A549 (cell line): ENCODE data around the gene RCC1. TPM values are rescaled to one million over a fixed set of nuclear protein-coding genes. Genes with fewer than 3 reads are reported as not detected.
"Not testable (repeated sequence)": the region's sequence is repeated elsewhere in the genome, so short reads cannot be mapped to it uniquely, and the experiment has no call there.

Source experiments
- ATAC-seq, 2 experiments: fragments of 200-7000 bp in 1 of 2; fragments of >200 bp in 1 of 2; cut with Nextera tagmentation in 1 of 2; cut with Tn5 transposase in 1 of 2; 3 replicates each; pipeline versions ENCODE4 v1.8.0 to v1.9.1; 2018 to 2020; ENCODE audit warnings: mild to moderate bottlenecking in 1 of 2, moderate library complexity in 1 of 2
- CTCF ChIA-PET: fragments of 300-600 bp; sonication (Branson Sonifier 250); formaldehyde crosslinking; extraction: SDS; loops from one replicate; lab custom pipeline; 2021; ENCODE audit warnings: antibody characterized with exemption, inconsistent platforms; lab: Yijun Ruan, JAX
- POLR2A ChIA-PET: fragments of 350-600 bp; formaldehyde crosslinking; extraction: SDS; loops from one replicate; lab custom pipeline; 2021; ENCODE audit warnings: antibody characterized with exemption, inconsistent platforms; lab: Yijun Ruan, JAX
- DNase-seq, 2 experiments: peaks; one replicate each; pipeline versions ENCODE4 v3.0.0 to v3.0.0-alpha.2; 2011 to 2016; ENCODE audit warnings: low read depth in 1 of 2, low spot score in 1 of 2
- FAIRE-seq: peaks from 2 replicates; lab custom pipeline; 2011; peaks lifted over from hg19 to GRCh38; lab: Jason Lieb, UNC
- H3K27ac ChIP-seq, 2 experiments: fragments of >200 bp; sonication (Bioruptor Twin); formaldehyde crosslinking; 3 replicates each; pipeline ENCODE4 v1.5.1; 2016 to 2017
- H3K4me1 ChIP-seq: fragments of >200 bp; sonication (Bioruptor Twin); formaldehyde crosslinking; 3 replicates; pipeline ENCODE4 v1.6.1; 2016
- H3K4me2 ChIP-seq: fragments of >200 bp; sonication (Bioruptor Twin); formaldehyde crosslinking; 3 replicates; pipeline ENCODE4 v1.6.1; 2016
- H3K4me3 ChIP-seq: fragments of >200 bp; sonication (Bioruptor Twin); formaldehyde crosslinking; 3 replicates; pipeline ENCODE4 v1.5.1; 2016
- H3K9me3 ChIP-seq: fragments of >200 bp; sonication (Bioruptor Twin); formaldehyde crosslinking; 3 replicates; pipeline ENCODE4 v1.6.1; 2016
- ATOH8 ChIP-seq: fragments of 250-450 bp; sonication (Bioruptor Pico); IDR thresholded peaks from 2 replicates; pipeline ENCODE4 v1.5.0; 2020; ENCODE audit warnings: low read depth, mild to moderate bottlenecking, moderate library complexity
- BCL3 ChIP-seq: fragments of >200 bp; sonication (Bioruptor Twin); formaldehyde crosslinking; IDR thresholded peaks from 3 replicates; pipeline ENCODE4 v1.6.1; 2016
- BHLHE40 ChIP-seq: IDR thresholded peaks from 2 replicates; pipeline ENCODE4 v1.6.1; 2012; ENCODE audit warnings: low read depth, low read length, inconsistent platforms
- CBX2 ChIP-seq: fragments of 200-600 bp; sonication (generic); IDR thresholded peaks from 2 replicates; pipeline ENCODE4 v1.6.1; 2016; ENCODE audit warnings: low read depth, mild to moderate bottlenecking, borderline replicate concordance
- CEBPB ChIP-seq, 2 experiments: fragments of >200 bp in 1 of 2; sonication (Bioruptor Twin) in 1 of 2; formaldehyde crosslinking in 1 of 2; IDR thresholded peaks; 2 replicates each; pipeline ENCODE4 v1.6.1; 2012 to 2016
- CTCF ChIP-seq: fragments of >200 bp; sonication (Bioruptor Twin); formaldehyde crosslinking; IDR thresholded peaks from 3 replicates; pipeline ENCODE4 v1.5.1; 2016
- E2F6 ChIP-seq: IDR thresholded peaks from 2 replicates; pipeline ENCODE4 v1.6.1; 2012; ENCODE audit warnings: low read depth, borderline replicate concordance
- EHMT2 ChIP-seq: fragments of 200-600 bp; sonication (generic); IDR thresholded peaks from 2 replicates; pipeline ENCODE4 v1.6.1; 2016; ENCODE audit warnings: antibody characterized with exemption, low read depth, mild to moderate bottlenecking, moderate library complexity
- EP300 ChIP-seq, 2 experiments: fragments of >200 bp; sonication (Bioruptor Twin); formaldehyde crosslinking; IDR thresholded peaks; 2 replicates in 1 of 2; 3 replicates in 1 of 2; pipeline ENCODE4 v1.6.1; 2016 to 2017
- ESRRA ChIP-seq: fragments of 150-350 bp; IDR thresholded peaks from 2 replicates; pipeline ENCODE4 v1.6.1; 2014; ENCODE audit warnings: mild to moderate bottlenecking, low read length, borderline replicate concordance
- FOSB ChIP-seq: fragments of 250-450 bp; sonication (Bioruptor Pico); IDR thresholded peaks from 2 replicates; pipeline ENCODE4 v1.5.0; 2020; ENCODE audit warnings: mild to moderate bottlenecking, moderate library complexity
- GATA3 ChIP-seq: IDR thresholded peaks from 2 replicates; pipeline ENCODE4 v1.6.1; 2012; ENCODE audit warnings: borderline replicate concordance
- HDAC2 ChIP-seq: fragments of 200-600 bp; sonication (generic); IDR thresholded peaks from 2 replicates; pipeline ENCODE4 v1.6.1; 2016
- HOXA7 ChIP-seq: fragments of 250-450 bp; sonication (Bioruptor Pico); IDR thresholded peaks from 2 replicates; pipeline ENCODE4 v1.5.0; 2020; ENCODE audit warnings: mild to moderate bottlenecking, moderate library complexity
- HOXB5 ChIP-seq: fragments of 250-450 bp; sonication (Bioruptor Pico); IDR thresholded peaks from 2 replicates; pipeline ENCODE4 v1.5.0; 2020; ENCODE audit warnings: mild to moderate bottlenecking, moderate library complexity
- KDM1A ChIP-seq: fragments of 200-600 bp; sonication (generic); IDR thresholded peaks from 2 replicates; pipeline ENCODE4 v1.6.1; 2016; ENCODE audit warnings: low read depth, mild to moderate bottlenecking
- KDM5A ChIP-seq: fragments of 200-600 bp; sonication (generic); IDR thresholded peaks from 2 replicates; pipeline ENCODE4 v1.6.1; 2016; ENCODE audit warnings: antibody characterized with exemption, mild to moderate bottlenecking
- MAFK ChIP-seq: fragments of 450-650 bp; IDR thresholded peaks from 2 replicates; pipeline ENCODE4 v1.6.1; 2014; ENCODE audit not compliant: partially characterized antibody
- MAZ ChIP-seq: fragments of 150-350 bp; IDR thresholded peaks from 2 replicates; pipeline ENCODE4 v1.6.1; 2014; ENCODE audit warnings: antibody characterized with exemption, low read depth, low read length, borderline replicate concordance
- MYC ChIP-seq: IDR thresholded peaks from 2 replicates; pipeline ENCODE4 v1.6.1; 2012; ENCODE audit warnings: mild to moderate bottlenecking, inconsistent platforms, low read length, improper control_type of control experiment, borderline replicate concordance
- PBX3 ChIP-seq: IDR thresholded peaks from 2 replicates; pipeline ENCODE4 v1.6.1; 2012
- POLR2A ChIP-seq: IDR thresholded peaks from 2 replicates; pipeline ENCODE4 v1.6.1; 2012; ENCODE audit warnings: mild to moderate bottlenecking, low read length
- POLR2AphosphoS2 ChIP-seq: conservative IDR thresholded peaks from 2 replicates; pipeline ENCODE4 v1.6.1; 2012; ENCODE audit warnings: low read length, improper control_type of control experiment, inconsistent platforms
- RARB ChIP-seq: fragments of 250-450 bp; sonication (Bioruptor Pico); IDR thresholded peaks from 2 replicates; pipeline ENCODE4 v1.8.0; 2021; ENCODE audit warnings: mild to moderate bottlenecking, moderate library complexity
- RNF2 ChIP-seq: fragments of 200-600 bp; sonication (generic); IDR thresholded peaks from 2 replicates; pipeline ENCODE4 v1.6.1; 2016; ENCODE audit warnings: low read depth, mild to moderate bottlenecking, antibody characterized with exemption, moderate library complexity, borderline replicate concordance
- USF2 ChIP-seq: fragments of 450-650 bp; IDR thresholded peaks from 2 replicates; pipeline ENCODE4 v1.6.1; 2014; ENCODE audit warnings: antibody characterized with exemption
- ZC3H11A ChIP-seq: fragments of 450-650 bp; IDR thresholded peaks from 2 replicates; pipeline ENCODE4 v1.6.1; 2014; ENCODE audit warnings: antibody characterized with exemption, mild to moderate bottlenecking
- WGBS: methylation state at CpG from one replicate; pipeline ENCODE4 v1.1.6; 2017; ENCODE audit errors: missing lambda C conversion rate; 5-methylcytosine and 5-hydroxymethylcytosine counted together
- polyA plus RNA-seq, 4 experiments: library from polyadenylated mRNA; depleted of rRNA in 3 of 4; stranded (reverse); fragments of >200 nt; fragmentation: RNase III in 1 of 4; extraction: RNeasy Plus Mini Kit Qiagen cat#74134 plus additional on column Dnase treatment in 1 of 4; gene quantifications; 2 replicates in 3 of 4; 3 replicates in 1 of 4; pipeline ENCODE4 v1.2.3, GENCODE V29; 2011 to 2017

Gene RCC1
- polyA plus RNA-seq, 2 of the 4 experiments (the other 2 are of a cell fraction): 42.1 to 70.3 TPM

GRCh38 chr1:28572891-28573290 lies 67.0 kb downstream of the RCC1 start:
- TF ChIP-seq CEBPB (IDR thresholded peaks at IDR 0.05): peak; percentile 38 to 72; a peak in 2 of 4 replicates
- TF ChIP-seq, all 56 proteins: peak for 1; not testable (repeated sequence) for 55
- FAIRE-seq, H3K4me1 ChIP-seq, H3K4me2 ChIP-seq, ATAC-seq, H3K4me3 ChIP-seq, CTCF ChIA-PET, H3K9me3 ChIP-seq: not testable (repeated sequence)
- peak in 1 of 2 experiments; percentile 45 for DNase-seq
- peak overlapping the region in 1 of 2 experiments; percentile 62; a peak in 3 of 6 replicates for H3K27ac ChIP-seq
- 70% methylated on average over 12 of the region's 12 CpGs for WGBS
- POLR2A ChIA-PET: interaction anchor here (1.0 kb wide), 1 partner anchor 9 kb away, joined by 9 read pairs; no protein-coding TSS in a partner anchor

GRCh38 chr1:28573564-28573963 lies 67.7 kb downstream of the RCC1 start:
- no peak for FAIRE-seq
- H3K4me1 ChIP-seq: peaks cover 6% of the 10 kb centered on the region; the same call in 2 of the 3 replicates
- no peaks in the 10 kb centered on the region for H3K9me3 ChIP-seq
- H3K4me3 ChIP-seq: no peak overlapping the region
- H3K4me2 ChIP-seq: no peak overlapping the region
- WGBS: 95% methylated on average over 11 of the region's 11 CpGs
- ATAC-seq: no peak
- POLR2A ChIA-PET: interaction anchor here (1.0 kb wide), 1 partner anchor 9 kb away, joined by 9 read pairs; no protein-coding TSS in a partner anchor
- DNase-seq: no peak
- H3K27ac ChIP-seq: peak overlapping the region in 1 of 2 experiments; percentile 62; a peak in 2 of 6 replicates
- no peak for TF ChIP-seq CBX2
- TF ChIP-seq ZC3H11A: no peak
- TF ChIP-seq RNF2: no peak
- TF ChIP-seq HDAC2: no peak
- TF ChIP-seq MAFK: no peak
- no peak for TF ChIP-seq CEBPB (IDR thresholded peaks at IDR 0.05)
- no peak for TF ChIP-seq KDM5A
- TF ChIP-seq RARB (CRISPR knock-in tag): no peak
- no peak for TF ChIP-seq ATOH8
- CTCF ChIA-PET: no interaction called here

GRCh38 chr1:28577052-28577678 lies 71.3 kb downstream of the RCC1 start:
- no peak for DNase-seq
- Histone ChIP-seq H3K4me1 (peaks cover 20% of the 10 kb centered on the region; the same call in 2 of the 3 replicates), H3K4me2 (no peak overlapping the region), H3K27ac (0 out of 6 replicates have a peak overlapping the region, but pooled peaks of 1 of the 2 experiments have one; percentile 19), H3K4me3 (no peak overlapping the region), H3K9me3 (no peaks in the 10 kb centered on the region)
- peak; percentile 7 to 22; a peak in 4 of 6 replicates for ATAC-seq
- WGBS: 67% methylated on average over 1 of the region's 1 CpG
- ChIA-PET POLR2A (no interaction called here), CTCF (interaction anchor here (0.9 kb wide), 1 partner anchor 59 kb away, joined by 4 read pairs; no protein-coding TSS in a partner anchor)
- FAIRE-seq: no peak
- TF ChIP-seq RARB (CRISPR knock-in tag) (no peak), HOXB5 (CRISPR knock-in tag) (no peak), PBX3 (peak; percentile 49), BCL3 (0 out of 3 replicates have a peak, but pooled peaks have one; percentile 15), CEBPB (IDR thresholded peaks at IDR 0.05) (no peak), EHMT2 (no peak), HOXA7 (CRISPR knock-in tag) (0 out of 2 replicates have a peak, but pooled peaks have one; percentile 45), EP300 (IDR thresholded peaks at IDR 0.05) (no peak), POLR2A (peak; percentile 43), USF2 (no peak), KDM1A (no peak), BHLHE40 (no peak), E2F6 (no peak), GATA3 (no peak; the same call in 1 of the 2 replicates), FOSB (CRISPR knock-in tag) (no peak), CTCF (no peak), MYC (no peak), POLR2AphosphoS2 (peak; percentile 44), ESRRA (no peak), MAZ (no peak)
